SHP77 (cell line): ENCODE results near the gene IDUA.
"Not testable (repeated sequence)": the region's sequence is repeated elsewhere in the genome, so short reads cannot be mapped to it uniquely, and the experiment has no call there.

Experiments
- DNase-seq, 2 experiments: peaks; one replicate each; lab custom pipeline; 2025; lab: John Stamatoyannopoulos, UW

IDUA gene

GRCh38 chr4:967113-968104, 19.4 kb upstream of the IDUA start:
- no peak for DNase-seq

DNA sequence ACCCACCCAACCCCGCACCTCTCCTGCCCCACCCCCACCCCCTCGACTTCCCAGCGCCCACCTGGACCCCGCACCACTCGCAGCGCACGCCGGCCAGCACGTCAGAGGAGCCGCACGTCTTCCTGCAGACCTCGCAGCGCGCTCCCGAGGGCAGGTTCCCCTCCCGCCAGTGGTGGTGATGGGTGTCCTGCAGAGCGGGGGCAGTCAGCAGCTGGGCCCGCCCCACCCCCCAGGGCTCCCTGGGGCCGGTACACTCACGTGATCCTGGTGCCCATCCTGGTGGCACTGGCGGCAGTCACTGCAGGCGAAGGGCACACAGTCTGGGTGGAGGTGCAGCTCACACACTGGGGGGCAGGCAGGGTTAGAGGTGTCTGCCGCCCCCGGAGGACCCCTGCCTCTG, 18.6 kb upstream of the IDUA start:
- no peak for DNase-seq

DNA sequence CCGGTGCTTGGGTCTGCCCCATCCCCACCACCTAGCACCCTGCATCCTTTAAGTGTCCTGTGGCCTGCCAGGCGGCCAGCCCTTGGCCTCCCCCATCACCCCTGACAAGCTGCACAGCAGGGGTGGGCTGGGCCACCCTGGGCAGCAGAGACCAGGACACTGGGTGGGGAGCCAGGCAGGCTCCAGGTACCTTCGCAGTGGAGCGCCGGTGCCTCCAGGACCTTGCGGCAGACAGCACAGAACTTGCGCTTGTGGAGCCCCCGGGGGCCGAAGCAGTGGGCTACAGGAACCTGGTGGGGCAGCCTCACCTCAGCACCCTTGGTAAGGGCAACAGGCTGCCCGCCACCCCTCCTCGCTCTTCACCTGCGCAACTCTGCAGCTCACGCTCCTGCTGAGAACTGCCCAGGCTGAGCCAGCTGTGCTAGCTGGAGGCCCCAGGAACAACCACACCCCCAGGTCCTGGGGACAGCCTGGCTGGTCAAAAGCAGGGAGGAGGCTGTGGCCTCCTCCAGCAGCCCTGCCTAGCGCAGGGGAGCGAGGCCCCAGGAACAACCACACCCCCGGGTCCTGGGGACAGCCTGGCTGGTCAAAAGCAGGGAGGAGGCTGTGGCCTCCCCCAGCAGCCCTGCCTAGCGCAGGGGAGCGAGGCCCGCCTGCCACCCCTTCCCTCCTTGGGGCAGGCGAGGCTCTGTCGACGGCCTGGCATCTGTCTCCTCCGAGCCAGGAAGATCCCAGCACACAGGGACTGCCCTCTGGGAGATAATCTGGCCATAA, 18.0 kb upstream of the IDUA start:
- DNase-seq: no peak

GRCh38 chr4:970046-970745, 16.6 kb upstream of the IDUA start:
- no peak for DNase-seq

- DNase-seq: no peak
Measured at GRCh38 chr4:970854-971520, 15.9 kb upstream of the IDUA start.

GRCh38 chr4:971666-972500, 15.0 kb upstream of the IDUA start:
- no peak for DNase-seq

DNA sequence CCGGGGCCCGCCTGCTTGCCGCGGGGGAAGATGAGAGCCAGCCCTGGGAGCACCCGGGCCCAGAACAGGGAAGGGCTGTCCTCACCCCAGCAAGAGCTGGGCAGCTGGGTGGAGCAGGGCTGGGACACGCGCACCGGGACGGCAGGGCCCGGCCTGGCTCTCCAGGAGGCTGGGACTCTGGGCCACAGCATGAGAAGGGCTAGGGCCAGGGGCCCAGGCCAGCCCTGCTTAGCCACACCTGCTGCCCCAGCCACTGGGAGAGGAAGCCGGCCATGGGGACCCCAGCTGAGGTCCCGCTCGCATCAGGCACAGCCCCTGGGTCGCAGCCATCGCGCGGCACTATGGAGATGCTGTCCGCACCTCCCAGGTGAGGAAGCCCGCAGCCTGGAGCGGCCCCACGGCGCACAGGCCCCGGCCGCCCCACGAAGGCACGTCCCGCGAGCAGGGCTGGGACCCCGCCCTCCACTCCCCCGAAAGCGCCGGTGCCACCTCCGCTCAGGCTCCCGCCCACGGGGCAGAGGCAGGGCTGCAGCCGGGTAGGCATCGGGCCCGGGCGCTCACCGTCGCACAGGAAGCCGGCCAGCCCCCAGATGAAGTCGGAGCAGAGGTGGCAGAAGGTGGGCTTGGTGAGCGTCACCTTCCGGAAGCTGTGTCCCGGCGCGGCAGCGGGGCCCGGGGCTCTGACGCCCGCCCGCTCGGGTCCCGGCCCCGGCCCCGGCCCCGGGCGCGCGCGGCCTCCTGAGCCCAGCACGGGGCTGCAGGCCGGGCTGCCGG, 14.0 kb upstream of the IDUA start:
- no peak for DNase-seq

GRCh38 chr4:973431-974397, 13.1 kb upstream of the IDUA start, which contains the start of gene DGKQ:
TSS of gene DGKQ (minus strand) at chr4:973569. CDS start at chr4:973482, 87 bp downstream.
- no peak for DNase-seq

DNA sequence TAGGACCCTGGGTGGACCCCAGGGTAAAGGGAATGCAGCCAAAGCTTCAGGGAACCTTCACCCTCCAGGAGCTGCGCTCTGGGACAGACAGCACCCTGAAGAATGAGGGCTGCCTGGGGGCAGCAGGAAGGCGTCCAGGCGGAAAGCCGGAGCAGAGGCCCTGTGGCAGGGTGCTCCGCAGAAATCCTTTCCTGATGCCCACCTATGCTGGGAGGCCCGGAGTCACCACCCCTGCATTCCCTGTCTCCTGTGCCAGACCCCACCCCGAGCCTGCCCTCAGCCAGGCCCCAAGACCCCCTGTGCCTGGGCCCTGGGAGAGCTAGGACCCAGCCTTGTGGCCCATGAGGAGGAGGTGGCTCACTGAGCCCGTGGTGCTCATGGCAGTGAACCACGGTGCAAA, 12.2 kb upstream of the IDUA start:
- no peak for DNase-seq

- DNase-seq: not testable (repeated sequence)
Measured at GRCh38 chr4:976016-976415, 10.8 kb upstream of the IDUA start.

- DNase-seq: no peak
Measured at GRCh38 chr4:978957-979701, 7.7 kb upstream of the IDUA start.

GRCh38 chr4:982291-982690, 4.6 kb upstream of the IDUA start:
- DNase-seq: no peak

- no peak for DNase-seq
Measured at GRCh38 chr4:982814-983213, 4.0 kb upstream of the IDUA start.

GRCh38 chr4:984336-985054, 2.3 kb upstream of the IDUA start:
- DNase-seq: no peak

GRCh38 chr4:985123-985830, 1.6 kb upstream of the IDUA start:
- DNase-seq: no peak

DNA sequence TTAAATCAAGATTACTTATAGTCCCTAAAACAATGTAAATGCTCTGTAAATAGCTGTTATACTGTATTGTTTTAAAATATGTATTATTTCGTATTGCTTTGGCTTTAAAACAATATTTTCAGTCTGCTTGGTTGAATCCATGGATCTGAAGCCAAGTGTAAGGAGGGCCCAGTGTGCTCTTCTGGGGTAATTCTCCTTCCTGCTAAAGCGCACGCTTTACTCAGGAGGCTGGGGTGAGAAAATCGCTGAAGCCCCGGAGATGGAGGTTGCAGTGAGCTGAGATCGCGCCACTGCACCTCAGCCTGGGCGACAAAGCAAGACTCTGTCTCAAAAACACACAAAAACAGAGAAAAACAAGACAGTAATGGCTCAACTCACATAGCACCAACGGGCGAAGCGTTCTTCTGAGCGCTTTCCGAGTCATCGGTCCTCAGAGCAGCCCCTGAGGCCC, 391 bp upstream of the IDUA start:
- no peak for DNase-seq
